DMS53 treated with DMSO at 0.1 percent for 48 hours (cell line): ENCODE data around the gene COA1.
A peak's percentile ranks its signal among the peaks of the same experiment; 100 is the strongest.
"Not testable (repeated sequence)": the region's sequence is repeated elsewhere in the genome, so short reads cannot be mapped to it uniquely, and the experiment has no call there.

Experiments
- DNase-seq: peaks from one replicate; lab custom pipeline; 2025; ENCODE audit not compliant: unreplicated experiment; lab: John Stamatoyannopoulos, UW

COA1 gene

DNA sequence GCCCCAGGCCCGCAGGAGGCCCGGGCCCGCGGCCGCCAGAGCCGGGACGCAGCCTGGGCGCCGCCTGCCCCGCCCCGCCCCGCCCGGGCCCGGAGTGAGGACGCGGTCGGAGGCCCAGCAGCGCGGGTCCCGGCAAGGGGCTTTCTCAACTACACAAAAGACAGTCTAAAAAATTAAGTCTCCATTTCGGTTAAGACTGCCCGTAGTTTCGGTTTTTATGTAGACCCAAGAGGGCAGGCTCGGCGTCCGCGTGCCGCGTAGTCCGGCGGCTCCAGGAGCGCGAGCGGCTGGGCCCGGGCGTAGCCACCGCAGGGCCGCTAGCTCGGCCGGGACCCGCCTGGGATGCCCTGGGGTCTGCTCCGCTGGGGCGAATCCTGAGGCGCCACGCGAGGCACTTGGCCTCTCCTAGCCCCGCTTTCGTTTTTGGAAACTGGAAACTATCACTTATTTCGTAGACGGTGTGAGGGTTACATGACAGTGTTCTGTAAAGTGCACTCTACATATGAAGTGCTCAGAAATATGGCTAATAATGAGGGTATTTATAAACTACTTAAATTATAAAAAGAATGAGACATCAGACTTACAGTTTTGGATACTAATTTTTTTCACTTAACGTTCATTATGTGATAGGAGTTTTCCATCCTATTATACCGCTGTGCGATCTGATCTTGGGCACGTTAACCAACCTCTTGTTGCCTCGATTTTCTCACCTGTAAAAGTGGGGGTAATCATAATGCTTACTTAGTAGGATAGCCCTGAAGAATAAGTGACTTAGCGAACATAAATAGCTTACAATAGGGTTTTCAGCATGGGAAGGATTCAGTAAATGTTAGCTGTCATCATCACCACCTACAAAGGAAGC, 29.7 kb upstream of the COA1 start:
- no peak for DNase-seq

DNA sequence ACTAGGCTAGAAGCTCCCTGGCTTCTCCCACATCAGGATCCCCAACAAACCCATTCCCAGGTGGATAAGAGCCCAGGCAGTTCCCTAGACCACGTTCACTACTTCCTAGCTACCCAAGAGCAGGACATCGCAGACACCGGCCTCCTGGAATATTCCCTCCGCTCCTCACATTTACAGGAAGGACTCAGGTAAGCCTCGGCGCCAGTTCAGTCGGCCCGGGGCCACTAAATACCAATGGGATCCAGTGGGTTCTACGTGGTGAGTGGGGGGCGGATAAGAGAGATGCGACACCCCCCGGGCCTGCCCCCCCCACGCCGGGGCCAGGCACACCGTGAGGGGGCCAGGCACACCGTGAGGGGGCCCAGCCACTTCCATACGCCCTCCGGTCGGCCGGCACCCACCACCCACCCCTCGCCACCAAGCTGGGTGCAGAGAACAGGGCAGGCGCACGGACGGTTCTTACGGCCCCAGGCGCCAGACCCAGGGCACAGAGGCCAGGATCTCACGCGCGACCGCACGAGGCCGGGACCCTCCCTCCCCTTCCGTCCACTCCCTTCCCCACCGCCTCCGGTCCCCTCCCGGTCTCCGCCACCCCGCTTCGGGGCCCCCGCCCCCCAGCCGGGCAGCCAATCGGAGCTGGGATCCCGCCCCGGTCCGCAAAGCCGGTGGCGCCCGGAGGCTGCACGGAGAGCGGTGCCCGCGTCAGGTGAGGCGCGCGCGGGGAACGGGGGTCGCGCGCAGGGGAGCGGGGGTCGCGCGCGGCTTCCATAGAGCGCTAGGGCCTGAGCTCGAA, 28.9 kb upstream of the COA1 start, which contains the start of gene BLVRA:
BLVRA (plus strand) TSS at position 652 of the 793 bp plus-strand sequence. CDS start 12,479 bp downstream, outside the sequence.
- DNase-seq: peak; percentile 12

DNA sequence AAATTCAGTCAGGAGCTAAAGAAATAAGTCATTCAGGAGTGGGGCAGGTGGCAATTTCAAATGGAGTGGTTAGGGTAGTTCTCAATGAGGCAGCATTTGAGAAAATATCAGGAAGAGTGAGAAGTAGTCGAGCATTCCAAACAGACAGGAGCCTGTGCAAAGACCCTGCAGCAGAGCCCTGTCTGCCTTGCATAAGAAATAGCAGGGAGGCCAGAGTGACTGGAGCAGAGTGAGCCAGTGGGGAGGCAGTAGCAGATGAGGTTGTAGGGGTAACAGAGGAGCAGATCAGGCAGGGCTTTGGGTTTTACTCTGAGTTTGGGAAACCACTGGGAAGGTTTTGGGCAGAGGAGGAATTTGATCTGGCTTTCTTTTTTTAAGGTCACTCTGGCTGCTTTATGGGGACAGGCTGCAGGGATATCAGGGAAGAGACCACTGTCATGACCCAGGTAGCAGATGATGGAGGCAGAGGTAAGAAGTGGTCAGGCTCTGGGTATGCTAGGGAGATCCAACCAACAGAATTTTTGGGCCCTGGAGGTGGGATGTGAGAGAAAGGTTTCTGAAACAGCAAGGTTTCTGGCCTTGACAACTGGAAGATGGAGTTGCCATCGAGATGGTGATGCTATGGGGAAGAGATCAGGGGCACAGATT, 27.9 kb upstream of the COA1 start:
- DNase-seq: peak; percentile 20

DNA sequence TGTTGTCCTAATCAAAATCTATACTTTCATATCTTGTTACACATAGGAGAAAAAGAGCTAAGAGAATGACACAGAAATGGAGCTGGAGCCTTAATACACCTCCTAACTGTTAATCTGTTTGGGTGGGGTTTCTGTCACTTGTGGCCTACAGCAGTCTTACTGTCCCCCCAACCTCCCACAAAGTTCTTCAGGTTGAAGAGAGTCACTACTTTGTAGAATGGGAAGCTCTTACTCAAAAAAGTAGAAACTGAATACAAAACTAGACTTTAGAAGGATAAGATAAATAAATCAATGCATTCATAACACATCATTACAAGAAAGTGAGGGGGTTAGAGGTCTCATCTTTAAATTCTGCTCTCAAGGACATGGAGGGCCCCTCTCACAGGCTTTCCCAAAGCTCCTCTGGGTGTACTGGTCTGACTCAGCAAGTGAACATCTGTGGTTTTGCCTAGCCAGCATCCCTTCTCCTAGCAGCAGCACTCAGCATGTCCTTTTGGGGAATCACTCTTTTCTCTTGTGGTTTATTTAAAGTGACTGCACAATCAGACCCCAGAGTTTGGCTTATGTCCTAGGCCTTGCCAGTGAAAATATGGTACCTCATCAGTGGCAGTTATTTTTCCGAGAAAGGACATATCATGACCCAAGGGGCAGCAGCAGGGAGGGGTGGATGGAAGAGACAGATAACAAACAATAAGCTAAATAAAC, 27.2 kb upstream of the COA1 start:
- no peak for DNase-seq

DNA sequence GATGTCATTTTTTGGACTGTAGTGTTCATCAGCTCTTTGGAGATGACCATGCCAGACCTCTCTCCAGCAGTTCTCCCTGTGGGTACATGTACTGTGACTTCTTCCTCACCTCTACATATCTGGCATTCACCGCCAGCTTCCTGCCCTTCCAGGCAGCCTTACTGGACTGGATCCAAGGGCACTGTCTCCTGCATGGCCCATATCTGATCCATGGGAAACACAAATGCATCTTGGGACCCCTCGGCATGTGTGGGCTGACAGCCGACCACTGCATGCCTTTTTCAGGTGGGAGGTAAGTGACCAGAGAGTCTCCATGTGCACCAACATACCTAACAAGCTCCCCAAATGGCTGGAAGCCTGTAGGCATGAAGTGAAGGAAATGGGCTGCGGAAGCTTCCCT, 25.3 kb upstream of the COA1 start:
- DNase-seq: no peak

DNA sequence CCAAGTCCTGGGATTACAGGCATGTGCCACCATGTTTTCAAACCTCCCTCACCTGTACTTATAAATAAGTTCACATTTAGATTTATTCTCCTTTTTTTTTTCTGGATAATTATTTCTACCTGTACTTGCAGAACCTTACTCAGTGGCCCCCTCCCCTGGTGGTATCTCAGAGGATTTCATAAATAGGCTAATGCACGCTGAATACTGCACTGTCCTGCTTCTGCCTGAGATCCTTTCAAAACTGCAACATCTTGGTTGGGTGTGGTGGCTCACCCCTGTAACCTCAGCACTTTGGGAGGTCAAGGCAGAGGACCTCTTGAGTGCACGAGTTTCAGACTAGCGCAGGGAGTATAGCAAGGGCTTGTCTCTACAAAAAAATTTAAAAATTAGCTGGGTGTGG, 24.5 kb upstream of the COA1 start:
- DNase-seq: no peak

DNA sequence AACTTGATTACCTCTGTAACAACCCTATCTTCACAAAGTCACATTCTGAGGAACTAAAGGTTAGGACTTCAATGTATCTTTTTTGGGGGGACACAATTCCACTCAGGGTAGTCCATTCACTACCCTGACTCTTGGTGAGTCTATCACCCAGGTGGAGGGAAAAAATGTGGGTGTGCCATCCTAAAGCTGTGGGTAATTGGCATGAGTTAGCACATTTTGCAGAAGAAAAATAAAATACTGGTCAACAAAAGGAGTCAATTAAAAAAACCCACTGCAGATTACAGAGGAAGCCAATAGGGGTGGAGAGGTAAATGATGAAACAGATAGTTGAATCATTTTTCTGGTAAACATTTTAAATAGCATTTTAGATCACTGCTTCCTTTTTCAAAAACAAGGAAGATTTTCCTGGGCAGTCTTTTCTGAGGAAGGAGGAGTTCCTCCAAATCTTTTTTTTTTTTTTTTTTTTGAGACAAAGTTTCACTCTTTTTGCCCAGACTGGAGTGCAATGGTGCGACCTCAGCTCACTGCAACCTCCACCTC, 24.0 kb upstream of the COA1 start:
- no peak for DNase-seq

DNA sequence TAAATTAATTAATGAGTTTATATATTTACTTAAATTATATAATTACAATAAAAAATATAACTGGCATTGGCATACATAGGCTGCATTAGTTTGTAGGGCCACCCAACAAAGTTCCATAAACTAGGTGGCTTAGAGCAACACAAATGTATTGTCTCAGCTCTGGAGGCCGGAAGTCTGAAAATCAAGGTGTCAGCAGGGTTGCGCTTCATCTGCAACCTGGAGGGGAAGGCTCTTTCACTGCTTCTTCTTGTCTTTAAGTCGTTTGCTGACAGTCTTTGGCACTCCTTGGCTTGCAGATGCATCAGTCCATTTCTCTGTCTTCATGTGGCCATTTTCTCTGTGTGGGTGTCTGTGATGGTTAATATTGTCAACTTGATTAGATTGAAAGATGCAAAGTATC, 23.1 kb upstream of the COA1 start:
- no peak for DNase-seq

DNA sequence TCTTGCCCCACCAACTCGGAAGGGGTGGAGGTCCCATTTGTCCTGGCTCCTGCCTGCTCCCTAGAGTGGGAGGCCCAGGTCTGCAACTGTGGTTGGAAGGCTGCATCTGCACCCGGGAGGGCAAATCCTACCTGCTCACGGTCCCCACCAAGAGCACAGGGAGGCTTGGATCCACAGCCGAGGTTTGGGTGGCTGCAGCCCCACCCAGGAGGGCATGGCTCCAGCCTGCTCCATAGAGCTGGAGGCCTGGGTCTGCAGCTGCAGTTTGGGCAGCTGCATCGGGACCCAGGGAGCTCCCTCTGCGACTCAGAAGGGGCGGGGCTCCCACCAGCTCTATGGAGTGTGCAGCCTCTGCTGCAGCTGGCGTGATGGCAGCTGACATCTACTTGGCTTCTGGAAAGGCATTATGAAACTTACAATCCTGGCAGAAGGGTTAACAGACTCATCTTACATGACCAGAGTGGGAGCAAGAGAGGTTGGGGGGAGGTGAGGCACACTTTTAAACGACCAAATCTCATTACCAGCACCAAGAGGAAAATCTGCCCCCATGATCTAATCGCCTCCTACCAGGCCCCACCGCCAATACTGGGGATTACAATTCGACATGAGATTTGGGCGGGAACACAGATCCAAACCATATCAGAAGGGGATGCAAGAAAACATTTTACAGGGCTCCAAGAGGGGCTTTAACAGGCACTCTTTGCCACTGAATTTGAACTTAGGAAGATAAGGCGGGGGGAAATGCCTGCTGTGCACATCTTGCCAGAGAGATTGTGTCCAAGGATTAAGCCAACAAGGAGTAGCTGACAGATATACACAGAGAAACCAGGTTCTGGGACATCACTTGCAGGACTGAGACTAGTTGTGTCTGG, 20.9 kb upstream of the COA1 start:
- no peak for DNase-seq

DNA sequence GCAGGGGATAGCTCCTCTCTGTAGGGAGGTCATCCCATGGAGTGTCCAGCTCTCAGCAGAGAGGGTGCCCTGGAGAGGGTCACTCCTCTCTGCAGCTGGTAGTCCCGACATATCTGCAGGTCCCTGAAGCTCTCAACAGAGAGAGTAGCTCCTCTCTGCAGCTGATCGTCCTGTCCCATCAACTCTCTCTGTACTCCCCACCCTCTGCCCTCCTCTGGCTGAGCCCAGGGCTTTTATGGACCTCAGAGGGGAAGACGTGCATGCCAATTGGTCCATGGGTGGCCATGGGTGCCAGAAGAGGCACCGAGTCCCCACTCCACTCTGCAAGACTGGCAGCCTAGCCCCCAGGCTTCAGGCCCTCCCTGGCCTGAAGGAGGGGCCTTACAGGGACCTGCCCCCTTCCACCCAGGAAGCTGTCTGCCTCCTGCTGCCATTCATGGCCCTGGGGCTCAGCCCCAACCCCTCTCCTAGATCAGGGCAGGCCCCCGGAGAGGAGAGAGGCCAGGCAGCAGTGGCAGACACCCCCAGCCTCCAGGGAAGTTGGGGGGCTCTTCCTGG, 20.1 kb upstream of the COA1 start:
- DNase-seq: no peak

DNA sequence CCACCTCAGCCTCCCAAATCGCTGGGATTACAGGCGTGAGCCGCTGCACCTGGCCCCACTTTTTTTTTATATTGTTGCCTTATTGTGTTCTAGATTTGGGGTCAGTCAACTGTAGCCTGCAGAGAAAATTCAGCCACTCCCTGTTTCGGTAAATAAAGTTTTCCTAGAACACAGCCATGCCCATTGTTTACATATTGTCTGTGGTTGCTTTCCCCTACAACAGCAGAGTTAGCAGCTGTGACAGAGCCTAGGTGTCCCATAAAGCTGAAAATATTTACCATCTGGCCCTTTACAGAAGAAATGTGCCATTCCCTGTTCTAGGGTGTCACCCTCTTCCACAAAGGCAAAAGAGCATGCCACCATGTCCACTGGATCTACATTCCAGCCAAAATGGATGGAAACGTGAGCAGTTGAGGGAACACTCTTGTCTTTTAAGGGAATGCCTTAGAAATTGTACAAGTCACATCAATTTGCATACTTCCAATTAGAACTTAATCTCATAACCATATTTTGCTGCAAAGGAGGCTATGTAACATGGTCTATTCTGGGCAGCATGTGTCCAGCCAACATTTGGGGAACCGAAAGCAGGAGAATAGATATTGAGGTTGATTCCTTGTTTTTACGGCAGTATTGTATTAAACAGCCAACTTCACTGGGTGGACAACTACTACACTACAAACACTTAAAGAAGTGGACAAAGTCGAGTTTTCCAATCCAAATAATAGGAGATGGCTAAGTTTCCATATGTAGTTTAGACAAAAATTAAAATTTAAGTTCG, 18.2 kb upstream of the COA1 start:
- no peak for DNase-seq

DNA sequence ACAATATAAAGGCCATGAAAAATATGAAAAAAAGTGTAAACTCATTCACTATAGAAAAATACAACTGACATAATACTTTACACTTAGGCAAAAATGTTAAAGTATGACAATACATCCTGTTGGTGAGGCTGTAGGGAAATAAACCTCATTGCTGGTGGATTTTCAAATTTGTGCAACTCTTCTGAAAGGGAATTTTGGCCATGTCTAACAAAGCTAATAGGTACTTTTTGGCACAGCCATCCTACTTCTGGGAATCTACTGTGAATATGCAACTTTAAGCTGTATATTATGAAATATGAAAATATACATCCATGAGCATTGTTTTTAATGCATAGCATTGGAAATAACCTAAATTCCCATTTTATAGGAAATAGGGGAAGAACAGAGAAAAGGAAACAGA, 13.4 kb upstream of the COA1 start:
- no peak for DNase-seq

DNA sequence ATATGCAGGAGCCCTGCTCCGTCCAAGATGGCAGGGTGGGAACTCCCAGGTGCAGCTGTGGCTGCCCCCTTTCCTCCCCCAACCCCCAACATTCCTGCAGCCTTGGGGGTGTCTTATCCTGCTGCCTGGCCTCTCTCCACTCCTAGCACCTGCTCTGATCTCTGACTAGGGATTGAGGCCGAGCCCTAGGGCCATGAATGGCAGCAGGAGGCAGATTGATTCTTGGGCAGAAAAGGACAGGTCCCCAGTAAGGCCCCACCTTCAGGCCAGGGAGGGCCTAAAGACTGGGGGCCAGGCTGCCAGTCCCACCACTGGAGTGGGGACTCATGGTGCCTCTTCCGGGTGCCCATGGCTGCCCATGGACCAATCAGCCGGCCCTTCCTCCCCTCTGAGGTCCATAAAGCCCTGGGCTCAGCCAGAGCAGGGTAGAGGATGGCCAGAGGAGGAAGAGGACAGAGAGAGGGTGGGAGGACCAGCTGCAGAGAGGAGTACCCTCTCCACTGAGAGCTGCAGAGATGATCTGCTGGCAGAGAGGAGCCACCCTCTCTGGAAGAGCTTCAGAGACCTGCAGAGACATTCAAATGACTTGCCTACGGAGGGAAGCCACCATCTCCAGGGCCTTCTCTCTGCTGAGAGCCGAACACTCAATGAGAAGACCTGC, 8.3 kb upstream of the COA1 start:
- no peak for DNase-seq

DNA sequence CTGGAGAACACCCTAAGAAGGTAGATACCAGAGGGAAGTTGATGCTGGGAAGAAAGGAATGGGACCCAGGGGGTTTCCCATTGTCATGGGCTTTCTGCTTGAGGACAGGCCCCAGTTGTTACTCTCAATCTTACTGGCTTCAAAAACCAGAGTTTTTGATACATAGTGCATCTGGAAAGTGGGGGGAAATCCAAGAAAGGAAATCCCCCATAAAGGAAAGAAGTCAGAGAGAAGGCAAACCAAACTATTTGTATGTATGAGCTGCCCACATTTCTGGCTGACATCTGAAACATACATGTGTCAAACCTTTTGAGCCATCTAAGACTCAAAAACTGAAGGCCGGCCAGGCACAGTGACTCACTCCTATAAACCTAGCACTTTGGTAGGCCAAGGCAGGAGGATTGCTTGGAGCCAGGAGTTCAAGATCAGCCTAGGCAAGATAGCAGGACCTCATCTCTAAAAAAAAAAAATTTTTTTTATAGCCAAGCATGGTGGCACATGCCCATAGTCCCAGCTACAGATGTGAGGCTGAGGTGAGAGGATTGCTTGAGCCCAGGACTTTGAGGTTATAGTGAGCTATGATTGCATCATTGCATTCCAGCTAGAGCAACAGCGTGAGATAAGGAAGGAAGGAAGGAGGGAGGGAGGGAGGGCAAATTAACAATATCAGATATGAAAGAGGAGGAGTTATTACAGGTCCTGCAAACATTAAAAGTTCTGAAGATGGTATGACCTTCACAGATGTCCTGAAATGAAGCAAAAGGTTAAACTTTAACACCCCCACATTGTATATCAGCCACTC, 6.7 kb upstream of the COA1 start:
- no peak for DNase-seq

DNA sequence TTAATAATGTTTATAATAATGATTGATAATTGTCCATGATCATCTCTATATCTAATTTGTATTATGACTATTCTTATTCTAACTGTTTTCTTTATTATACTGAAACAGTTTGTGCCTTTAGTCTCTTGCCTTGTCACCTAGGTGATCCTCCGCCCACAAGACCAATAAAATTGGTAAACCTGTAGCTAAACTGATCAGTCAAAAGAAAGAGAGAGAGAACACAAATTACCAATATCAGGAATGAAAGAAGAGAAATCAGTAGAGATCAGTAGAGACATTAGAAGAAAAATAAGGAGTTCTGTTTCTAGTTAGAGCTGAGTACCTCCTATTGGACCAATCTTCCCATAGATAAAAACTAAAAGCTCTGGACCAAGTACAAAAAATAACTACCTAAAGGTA, 6.1 kb upstream of the COA1 start:
- DNase-seq: no peak

DNA sequence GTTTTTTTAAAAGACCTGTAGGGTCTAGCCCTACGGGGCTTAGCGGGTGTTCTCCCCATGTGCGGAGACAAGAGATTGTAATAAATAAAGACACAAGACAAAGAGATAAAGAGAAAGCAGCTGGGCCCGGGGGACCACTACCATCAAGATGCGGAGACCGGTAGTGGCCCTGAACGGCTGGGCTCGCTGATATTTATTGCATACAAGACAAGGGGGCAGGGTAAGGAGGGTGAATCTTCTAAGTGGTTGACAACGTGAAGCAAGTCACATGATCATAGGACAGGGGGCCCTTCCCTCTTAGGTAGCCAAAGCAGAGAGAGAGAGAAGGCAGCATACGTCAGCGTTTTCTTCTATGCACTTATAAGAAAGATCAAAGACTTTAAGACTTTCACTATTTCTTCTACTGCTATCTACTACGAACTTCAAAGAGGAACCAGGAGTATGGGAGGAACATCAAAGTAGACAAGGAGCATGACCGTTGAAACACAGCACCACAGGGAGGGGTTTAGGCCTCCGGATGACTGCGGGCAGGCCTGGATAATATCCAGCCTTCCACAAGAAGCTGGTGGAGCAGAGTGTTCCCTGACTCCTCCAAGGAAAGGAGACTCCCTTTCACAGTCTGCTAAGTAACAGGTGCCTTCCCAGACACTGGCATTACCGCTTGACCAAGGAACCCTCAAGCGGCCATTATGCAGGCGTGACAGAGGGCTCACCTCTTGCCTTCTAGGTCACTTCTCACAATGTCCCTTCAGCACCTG, 5.4 kb upstream of the COA1 start:
- DNase-seq: not testable (repeated sequence)

DNA sequence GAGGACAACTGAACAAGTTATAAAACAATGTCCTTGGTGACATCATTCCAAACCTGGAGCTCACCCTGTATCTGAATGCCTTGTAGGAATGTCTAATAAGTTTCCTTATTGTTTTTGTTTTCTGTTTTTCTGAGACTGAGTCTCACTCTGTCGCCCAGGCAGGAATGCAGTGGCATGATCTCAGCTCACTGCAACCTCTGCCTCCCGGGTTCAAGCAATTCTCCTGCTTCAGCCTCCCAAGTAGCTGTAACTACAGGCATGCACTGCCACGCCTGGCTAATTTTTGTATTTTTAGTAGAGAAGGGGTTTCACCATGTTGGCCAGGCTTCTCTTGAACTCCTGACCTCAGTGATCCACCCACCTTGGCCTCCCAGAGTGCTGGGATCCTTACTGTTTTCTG, 2.2 kb upstream of the COA1 start:
- not testable (repeated sequence) for DNase-seq
